HG02943 (cell line): Measurements from ENCODE around the gene CREB3L2.

Source experiments
- ATAC-seq: cut with Tn5 transposase; IDR thresholded peaks from one replicate; pipeline ENCODE4 v1.9.1; 2021; ENCODE audit warnings: mild to moderate bottlenecking, low read depth, moderate library complexity; ENCODE audit not compliant: unreplicated experiment

Gene CREB3L2

GRCh38 chr7:137880432-137880831 is 121.5 kb downstream of the CREB3L2 start:
- ATAC-seq, result no peak

GRCh38 chr7:137879357-137880158 is 122.3 kb downstream of the CREB3L2 start:
- ATAC-seq, result no peak

DNA sequence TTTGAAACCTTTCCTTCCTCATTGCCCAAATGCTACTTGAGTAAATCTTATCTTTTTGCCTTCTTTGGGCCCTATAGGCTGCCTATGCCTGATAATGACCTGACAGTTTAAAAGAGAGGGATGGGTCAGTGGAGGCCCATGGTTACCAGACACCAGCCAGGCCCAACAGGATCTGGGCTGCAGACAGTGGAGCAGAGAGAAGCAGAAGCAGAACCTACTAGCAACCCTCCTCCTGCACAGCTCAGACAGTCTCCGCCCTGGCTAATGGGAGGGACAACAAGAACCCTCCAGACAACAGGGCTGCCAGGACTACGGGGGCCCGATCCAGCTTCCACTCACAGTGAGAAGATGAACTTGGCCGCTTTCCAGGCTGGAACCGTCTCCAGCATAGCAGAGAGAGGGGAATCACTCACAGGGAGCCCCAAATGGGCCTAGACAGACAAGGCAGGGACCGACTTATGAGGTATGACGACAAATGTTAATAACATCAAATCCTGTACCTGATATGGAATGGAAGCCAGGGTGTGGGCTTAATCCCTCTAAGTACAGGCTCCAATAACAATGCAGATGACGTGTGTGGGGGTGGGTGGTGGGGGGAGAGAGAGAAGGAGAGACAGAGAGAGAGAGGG is 123.4 kb downstream of the CREB3L2 start:
- no peak for ATAC-seq

DNA sequence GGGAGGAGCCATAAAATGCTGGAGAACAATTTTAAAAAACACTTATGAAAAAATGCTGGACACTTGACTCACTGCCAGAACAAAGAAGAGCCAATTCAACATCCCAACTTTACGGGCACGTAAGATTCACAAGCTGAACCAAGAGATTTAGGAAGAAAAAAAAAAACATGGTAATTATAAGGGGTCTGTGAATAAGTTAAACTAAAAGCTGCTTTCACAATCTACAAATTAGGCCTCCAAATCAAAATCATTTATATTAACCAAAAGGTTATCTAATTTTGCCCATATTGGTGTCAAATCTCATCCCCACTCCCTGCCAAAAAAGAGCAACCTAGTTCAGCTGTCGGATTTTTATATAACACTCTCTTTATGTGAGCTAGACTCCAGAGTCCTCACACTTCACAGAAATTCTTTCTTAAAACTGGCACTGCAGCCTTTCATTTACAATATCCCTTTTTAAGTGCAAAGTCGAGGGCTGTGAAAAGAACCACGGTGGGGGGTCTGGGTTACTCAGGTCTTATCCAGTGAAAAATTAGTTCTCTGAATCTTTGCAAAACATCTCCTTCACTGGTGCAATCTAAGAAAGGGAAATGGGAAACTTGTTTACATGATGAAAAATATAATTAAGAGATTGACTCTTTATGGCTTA is 124.7 kb downstream of the CREB3L2 start:
- ATAC-seq, result no peak

DNA sequence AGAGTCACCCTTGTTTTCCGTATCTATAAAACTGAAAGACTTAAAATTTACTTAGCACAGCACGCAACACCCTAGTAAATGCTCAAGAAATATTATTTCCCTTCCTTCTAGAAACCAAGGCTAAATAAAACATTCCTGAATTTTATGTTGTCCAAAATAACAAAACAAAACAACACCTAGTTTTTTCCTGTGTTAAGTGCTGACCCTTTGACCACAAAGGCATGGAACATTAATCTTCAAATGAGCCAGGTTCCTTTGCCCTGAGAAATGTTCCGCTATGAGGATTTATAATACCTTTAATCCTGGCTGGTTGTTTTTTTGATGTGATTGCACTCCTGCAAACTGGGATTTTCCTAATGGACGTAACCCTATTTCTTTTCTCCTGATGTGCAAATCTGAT is 126.1 kb downstream of the CREB3L2 start:
- ATAC-seq, result no peak

DNA sequence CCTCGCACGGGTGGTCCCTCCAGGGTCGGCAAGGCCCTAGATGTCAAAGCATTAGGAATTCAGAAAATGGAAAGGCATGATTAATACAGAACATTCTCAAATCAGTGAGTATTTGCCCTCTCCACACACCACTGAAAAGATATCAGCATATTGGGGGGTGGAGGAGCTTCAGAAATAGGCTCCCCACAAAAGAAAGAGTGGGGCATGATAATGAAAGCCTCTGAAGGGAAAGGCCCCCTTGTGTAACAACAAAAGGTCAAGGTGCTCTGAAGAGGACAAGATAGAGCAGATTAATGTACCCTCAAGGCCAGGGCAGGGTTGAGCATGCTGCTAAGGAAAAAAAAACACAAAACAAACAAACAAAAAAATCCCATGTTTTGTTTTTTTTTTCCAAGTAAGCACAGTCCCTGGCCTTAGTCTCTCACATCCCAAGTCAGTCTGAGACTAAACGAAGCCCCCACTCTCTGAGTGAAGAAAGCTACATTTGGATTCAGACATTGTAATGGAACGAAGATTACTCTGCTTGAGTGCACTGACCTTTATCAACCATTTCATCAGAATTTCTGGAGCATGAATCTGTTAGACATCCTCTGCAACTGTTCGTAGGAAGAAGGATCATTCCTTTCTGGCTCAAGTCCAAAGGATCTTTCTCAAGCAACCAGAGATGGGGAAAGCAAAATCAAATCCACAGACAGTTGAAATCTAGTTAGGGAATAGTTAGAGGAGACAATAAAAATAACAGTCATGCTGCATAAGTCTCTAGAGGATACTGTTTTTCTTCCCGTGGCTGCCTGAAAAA is 127.7 kb downstream of the CREB3L2 start:
- no peak for ATAC-seq

GRCh38 chr7:137873524-137873923 is 128.4 kb downstream of the CREB3L2 start:
- no peak for ATAC-seq

DNA sequence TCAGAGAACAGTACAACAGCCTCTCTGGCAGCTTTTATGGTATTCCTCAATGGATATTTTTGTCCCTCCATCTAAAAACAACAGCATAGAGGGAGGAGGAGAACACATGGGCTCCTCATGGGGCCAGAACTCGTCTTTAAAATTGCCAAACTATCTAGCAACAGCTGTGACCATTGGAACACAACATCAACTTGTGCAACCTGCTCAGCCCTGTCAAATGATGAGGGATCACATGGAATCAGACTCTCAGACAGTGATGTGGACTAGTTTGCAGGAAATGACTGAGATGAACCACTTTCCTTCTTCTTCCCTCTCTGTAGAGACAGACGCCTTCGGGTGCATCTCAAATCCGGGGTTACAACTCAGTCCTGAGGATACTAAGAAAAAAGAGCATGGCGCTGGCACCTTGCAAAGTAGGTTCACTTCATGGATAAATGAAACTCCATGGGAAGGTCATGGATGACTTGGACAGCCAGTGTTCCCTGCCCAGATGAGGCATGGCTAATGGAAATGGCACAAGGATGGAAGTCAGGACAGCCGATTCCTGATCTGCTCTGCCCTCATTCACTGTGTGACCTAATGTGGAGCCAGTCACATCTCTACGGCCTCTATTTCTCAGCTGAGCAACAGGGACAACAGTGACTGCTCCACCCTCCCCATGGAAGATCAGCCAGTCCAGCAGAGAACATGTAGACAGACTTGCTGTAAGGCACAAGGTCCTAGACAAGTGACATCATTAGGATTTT is 130.5 kb downstream of the CREB3L2 start:
- no peak for ATAC-seq

DNA sequence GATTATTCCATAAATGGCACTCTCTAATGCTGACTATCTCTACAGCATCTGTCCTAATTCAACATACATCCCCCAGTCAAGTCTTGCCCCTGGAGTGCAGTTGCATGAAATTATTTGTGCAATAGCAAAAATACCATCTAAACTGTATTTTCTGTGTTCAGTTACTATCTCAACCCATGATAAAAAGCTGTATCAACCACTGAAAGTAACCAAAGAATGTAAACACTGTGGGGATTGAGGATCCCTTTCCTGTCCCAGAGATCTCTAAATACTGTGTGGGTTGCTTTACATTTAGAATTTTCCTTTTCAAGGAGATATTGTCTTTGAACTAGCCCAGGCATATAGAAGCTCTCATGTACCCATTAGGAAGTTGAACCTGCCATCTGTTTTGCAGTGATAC is 131.2 kb downstream of the CREB3L2 start:
- no peak for ATAC-seq

GRCh38 chr7:137870078-137870477 is 131.8 kb downstream of the CREB3L2 start:
- ATAC-seq, result no peak

DNA sequence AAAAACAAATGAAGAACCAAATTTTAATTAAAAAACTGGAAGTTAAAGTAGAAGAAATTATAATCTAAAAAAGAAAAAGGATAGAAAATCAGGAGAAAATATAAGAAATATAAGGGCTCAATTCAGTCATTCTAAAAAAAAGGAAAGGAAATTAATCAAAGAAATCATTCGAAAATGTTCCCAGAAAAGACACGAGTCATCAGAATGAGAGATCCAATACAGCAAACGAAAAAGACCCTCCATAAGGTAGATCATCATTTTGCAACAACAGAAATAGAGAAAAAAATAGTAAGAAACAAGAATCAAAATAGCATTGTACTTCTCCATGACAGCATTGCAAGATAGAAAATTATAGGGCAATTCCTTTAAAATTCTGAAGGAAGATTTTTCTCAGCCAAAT is 132.6 kb downstream of the CREB3L2 start:
- no peak for ATAC-seq

DNA sequence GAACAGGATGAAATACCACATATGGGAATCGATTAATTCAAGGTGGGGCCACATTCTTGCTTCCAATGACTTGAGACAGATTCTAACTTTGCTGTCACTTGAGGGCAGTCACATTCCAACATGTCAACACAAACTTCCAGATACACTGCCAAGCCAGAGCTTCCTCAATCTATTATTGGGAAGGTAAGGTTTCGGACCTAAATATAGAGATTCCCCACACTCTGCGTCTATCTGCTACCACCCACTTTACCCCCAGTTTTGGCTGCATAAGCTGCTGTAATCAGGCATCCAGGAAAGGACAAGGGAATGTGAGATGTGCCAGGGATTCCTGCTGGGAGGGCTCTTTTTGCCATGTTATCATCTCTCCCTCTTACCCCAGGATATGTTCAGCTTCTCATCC is 134.6 kb downstream of the CREB3L2 start:
- ATAC-seq, result no peak

DNA sequence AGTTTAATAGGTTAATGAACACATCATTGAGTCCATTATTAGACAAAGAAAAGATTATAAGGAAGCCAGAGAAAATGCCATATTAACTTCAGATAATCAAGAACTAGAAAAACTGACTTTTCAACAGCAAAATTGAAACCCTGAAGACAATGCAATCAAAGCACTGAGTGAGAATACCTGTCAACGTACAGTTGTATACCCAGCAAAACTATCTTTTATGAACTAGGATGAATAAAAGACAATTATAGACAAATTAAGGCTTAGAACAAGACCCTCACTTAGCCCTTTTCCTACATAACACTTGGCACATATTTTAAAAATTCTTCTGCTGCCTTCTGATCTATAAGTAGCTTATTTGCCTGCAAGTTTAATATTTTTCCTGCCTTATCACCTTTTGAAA is 136.1 kb downstream of the CREB3L2 start:
- ATAC-seq, result no peak

- ATAC-seq, result no peak
Observed at GRCh38 chr7:137862964-137863363, 138.9 kb downstream of the CREB3L2 start.

GRCh38 chr7:137862358-137862757 is 139.5 kb downstream of the CREB3L2 start:
- ATAC-seq, result no peak

DNA sequence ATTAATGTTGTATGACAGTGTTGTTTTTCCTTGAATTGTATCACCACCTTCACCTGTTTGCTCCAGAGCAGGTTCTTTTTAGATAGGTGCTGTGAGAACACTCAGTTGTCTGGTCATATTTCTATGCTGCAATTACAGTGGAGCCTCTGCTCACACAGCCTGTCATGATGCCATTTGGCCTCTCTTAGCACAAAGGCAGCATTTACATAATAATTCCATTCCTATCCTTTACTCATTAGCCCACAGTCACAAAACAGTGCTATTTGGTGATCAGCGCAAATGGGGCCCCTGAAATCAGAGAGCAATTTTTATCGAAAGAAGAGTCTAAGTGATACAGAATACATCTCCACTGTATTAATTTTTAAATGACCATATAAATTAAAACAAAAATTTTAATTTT is 141.3 kb downstream of the CREB3L2 start:
- no peak for ATAC-seq

DNA sequence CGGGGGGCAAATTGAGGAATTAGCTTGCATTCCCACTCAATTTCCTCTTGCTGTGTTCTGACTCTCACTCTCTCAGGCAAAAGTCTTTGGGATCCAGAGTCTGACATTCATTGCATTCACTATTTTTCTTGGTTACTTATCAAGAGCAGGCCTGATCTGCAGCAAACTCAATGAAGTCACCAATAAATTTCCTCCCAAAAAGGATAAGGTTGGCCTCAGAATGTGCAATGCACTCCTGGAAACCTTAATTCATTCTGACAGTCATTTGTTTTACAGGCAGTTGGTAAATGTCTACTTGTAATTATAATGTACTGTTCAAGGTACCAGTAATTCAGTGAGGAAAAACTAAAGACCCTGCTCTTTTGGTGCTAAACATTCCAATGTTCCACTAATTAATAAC is 148.8 kb downstream of the CREB3L2 start:
- ATAC-seq, result no peak

DNA sequence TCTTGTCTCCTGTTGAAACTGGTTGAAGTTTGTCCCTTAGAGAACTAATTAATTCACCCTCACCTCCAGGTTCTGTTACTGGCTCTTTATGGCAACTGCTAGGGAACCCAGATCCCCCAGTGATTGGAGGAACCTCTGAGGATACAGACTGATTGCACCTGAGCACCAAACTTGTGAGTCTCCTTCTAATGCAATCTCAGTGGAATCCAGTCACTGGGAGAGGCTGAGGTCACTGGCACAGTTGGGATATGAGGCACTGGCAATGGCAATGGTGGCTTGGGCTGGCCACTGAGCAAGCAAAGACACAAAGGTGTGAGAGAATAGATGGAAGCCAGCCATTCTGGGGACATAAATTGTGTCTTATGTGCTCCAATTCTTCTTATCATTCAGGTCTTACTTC is 149.8 kb downstream of the CREB3L2 start:
- no peak for ATAC-seq

- ATAC-seq, result no peak
Observed at GRCh38 chr7:137850972-137851945, 150.6 kb downstream of the CREB3L2 start.
